Measurements from ENCODE around the gene B3GNT2.
"Not testable (repeated sequence)": the region's sequence is repeated elsewhere in the genome, so short reads cannot be mapped to it uniquely, and the experiment has no call there.

The B3GNT2 gene

DNA sequence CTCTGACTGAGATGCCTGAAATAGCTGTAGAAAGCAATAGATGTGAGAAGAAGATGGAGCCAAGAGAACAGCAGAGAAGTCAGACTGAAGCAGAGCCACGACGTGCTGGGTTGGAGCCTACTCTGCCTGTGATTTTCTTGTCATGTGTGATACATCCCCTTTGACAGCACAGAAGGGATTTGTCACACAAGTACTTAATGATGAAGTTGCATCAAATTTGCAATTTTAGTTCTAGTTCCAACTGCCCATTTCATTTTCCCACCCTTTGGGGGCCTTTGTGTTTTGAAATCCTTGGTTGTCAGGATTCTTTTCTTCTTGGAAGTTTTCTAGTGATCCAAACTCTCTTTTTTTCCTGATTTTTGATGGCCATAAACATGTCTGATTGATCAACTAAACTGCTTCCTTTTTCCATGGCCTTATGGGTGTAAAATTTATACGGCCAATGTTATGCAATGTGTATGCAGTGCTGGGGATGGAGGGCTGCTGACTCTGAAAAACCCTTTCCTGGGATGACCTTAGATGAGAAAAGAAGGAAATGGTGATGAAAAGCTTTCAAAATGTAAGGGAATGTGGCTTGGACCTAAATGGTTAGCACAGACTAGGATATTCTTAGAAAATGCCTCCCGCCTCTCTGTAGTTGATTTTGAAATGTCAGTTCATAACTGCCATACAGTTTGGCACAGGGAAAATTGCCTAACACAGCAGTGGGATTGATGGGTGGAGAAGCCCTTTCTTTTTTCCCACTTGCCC lies 9.6 kb upstream of the B3GNT2 start:
- no peak for DNase-seq

DNA sequence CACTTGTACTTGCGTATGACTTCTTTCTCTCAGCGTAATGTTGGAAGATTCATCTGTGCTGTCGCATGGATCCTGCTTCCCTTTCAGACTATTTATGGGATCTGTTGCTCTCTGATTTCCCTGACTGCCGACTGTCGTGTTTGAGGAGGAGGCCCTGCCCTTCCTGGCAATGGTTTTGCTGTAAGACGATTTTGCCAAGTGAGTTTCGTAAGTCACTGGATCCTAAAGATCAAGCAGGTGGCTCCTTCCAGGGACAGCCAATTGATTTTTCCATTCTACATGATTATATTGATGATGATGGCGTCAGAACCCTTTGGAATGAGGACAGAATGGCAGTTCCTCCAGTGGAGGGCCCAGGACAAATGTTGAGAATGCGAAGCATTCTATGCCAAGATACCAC lies 8.7 kb upstream of the B3GNT2 start:
- DNase-seq, result no peak

DNA sequence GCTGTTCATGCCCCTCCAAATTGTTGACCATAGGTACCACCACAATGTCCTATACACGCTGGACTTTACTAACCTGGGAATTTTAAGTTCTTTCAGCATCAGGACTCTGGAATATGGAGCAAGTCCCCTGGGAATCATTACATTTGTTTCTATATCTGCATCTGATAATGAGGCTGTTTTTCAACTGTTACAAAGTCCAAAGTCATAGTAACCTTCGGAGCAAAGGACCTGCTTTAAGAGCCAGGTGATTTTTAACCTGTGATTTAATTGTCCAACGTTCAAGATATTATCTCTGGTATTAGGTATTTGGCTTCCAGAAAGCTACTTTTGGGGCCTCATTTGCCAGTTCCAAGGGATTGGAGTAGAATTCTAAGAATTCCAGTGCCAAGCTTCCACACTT lies 7.5 kb upstream of the B3GNT2 start:
- DNase-seq, result no peak

DNA sequence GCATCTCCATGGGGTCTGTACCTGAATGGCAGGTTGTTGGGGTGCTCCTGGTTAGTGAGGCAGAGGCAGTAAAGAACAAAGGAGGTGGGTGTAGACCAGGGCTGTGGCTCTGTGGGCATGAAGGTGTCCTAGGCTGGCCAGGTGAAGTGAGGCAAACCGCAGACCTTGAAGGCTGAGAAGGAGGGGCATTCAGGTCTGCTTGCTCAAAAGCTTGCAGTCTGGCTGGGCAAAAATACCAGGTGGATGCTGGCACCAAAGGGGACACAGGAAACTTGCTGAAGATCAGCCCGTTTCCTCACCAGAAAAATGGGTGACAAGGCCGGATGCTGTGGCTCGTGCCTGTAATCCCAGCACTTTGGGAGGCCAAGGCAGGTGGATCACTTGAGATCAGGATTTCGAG lies 6.7 kb upstream of the B3GNT2 start:
- no peak for DNase-seq

DNA sequence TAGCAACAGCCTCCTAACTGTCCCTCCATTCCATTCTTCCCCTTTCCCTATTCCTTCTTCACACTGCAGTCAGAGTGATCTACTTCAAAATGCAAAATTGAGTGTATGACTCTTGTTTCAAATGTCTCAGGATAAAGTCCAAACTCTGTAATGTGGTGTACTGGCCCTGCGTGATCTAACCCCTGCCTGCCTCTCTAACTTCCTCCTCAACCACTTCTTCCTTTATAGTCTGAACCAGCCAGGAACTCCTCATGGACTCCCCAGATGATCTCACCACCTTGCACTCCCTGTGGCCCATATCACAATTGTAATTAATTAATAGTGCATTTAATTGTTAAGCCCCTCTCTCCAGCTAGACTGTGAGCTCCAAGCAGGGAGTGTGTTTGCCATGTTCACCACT lies 3.1 kb upstream of the B3GNT2 start:
- DNase-seq, result peak; percentile 38

DNA sequence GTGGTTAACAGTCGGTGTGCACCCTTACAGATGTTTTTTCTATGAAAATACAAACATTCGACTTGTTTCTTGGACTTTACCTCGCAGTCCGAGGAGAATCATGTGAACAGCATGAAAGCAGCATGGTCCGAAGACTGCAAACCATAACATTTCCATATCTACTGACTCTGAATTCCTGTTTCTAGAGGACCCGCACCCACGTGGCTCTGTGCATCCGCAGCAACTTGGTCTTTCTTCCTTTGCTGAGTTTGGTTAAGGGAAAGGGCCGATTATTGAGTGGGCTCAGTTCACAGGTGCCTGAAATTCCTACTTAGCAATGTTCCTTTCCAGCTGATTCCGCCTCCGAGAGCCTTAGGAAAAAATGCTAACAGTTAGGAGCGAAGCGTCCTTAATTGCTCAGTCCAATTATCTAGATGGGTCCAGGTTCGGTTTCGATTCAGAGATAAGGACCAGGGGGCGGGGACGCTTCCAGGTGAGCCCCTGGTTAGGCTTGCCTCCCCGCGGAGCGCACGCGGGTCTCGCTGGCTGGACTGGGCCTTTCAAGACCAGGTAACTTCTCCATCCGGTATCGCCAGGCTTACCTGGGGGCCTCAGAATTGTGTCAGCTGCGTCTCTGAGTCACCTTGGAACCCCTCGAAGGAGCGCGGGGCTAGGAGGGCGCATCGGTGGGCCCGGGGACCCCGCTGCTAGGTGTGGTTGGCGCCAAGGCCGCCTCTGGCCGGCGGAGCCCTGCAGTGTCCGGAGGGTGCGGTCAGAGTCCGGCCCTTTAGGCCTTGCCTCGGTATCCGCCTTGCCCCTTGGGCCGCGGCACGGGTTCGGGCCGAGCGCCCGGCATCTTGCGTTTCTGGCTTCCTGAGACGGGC lies 1.1 kb upstream of the B3GNT2 start:
- DNase-seq, result peak; percentile 42

DNA sequence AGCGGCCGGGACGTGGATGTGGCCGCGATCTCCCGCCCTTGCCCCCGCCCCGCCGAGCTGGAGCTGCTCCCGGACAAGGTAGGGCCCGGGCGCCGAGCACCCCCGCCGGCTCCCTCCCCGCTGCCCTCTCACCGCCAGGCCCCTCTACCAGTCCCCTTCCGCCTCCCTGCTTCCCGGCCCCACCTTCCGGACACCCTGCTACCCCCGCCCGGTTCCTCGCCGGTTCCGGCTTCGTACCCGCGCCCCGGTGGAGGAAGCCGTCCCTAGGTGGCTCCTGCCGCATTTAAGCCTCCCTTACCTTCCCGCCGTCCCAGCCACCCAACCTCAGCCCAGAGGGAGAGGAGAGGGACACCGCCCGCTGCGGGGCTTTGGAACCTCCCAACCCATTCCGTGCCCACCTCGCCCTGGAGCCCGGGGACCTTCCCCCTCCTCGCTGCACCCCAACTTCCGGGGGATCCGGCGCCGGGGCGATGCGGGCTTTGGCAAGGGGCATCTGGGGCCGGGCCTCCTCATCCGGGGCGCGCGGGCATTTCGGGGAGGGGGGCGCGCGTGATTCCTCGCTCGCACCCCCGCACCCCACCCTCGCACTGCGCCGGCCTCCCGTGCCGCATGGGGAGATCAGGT lies 475 bp downstream of the B3GNT2 start:
- peak; percentile 56 for DNase-seq

DNA sequence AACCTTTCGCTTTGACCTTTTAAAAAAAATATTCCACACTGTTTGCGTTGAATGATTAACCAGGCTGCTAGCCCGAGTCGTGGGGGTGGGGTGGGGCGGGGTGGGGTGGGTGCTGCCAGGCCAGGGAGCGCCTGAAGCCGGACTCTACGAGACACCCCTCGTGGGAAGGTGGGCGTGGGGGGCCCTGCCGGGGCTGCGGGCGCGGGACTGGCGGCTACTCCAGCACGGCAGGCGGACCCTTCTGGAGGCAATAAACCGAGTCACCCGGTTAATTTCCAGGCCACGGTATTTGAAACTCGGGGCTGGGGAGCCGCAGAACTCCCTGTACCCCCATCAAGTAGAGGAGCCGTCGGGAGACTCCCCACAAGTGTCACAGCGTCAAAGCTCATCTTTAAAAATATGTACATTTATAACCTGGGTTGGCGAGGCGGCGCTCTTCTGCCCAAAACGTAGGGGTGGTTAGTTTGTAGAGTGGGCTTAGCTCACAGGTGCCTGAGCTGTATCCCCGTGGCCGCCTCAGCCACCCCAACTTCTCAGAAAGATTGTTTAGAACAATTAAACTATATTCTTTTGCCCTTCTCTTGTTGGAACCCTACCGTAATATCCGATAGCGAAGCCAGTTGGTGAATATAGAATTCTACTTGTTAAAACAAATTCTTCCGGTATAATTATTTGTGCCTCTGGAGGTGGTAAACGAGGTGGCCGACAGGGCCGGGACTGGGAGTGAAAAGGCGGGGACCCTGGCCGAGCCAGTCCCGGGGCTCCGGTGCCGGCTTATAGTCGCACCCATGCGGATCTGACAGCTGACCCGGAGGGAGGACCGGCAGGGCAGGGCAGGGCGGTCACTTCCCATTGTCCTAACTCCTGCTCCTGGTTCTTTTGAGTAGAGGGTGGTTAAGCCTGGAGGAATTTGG lies 1.4 kb downstream of the B3GNT2 start:
- DNase-seq, result peak; percentile 66

DNA sequence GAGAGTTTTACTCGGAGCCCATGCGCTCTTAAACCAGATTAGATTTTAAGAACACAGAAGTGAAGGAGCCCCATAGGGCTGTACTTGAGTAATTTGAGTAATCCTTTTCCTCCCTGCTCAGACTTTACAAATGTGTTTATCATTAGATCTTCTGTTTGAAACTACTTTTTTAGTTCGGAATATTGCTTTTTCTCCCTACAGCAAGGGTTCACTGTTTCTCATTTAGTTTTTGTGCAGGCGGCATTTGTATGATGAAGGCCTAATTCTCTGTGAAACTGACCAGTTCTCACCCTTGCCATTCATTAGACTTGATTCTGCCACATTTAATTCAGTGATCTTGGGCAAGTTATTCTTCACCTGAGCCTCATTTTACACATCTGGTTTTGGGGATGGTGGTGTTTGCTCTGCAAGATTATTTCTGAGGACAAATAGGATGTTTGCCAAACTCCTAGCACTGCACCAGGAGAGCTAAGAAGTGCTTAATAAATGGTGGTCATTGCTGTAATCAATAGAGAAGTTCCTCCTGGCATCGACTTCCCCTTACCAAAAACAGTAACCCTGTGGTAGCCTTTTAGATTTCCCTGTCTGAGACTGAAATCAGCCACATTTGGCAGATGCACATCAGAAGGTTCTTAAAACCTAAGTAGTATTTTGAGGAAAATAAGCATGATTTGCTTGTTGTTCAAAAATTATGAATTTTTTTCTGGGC lies 2.2 kb downstream of the B3GNT2 start:
- DNase-seq, result peak; percentile 55

DNA sequence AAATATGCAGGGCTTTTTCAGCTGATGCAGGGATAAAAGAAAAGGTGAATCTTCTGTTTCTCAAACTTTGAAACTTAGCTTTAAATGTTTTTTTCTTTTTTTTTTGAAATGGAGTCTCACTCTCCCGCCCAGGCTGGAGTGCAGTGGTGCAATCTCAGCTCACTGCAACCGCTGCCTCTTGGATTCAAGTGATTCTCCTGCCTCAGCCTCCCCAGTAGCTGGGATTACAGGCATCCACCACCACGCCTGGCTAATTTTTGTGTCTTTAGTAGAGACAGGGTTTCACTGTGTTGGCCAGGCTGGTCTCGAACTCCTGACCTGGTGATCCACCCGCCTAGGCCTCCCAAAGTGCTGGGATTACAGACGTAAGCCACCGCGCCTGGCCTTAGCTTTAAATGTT lies 2.9 kb downstream of the B3GNT2 start:
- not testable (repeated sequence) for DNase-seq

DNA sequence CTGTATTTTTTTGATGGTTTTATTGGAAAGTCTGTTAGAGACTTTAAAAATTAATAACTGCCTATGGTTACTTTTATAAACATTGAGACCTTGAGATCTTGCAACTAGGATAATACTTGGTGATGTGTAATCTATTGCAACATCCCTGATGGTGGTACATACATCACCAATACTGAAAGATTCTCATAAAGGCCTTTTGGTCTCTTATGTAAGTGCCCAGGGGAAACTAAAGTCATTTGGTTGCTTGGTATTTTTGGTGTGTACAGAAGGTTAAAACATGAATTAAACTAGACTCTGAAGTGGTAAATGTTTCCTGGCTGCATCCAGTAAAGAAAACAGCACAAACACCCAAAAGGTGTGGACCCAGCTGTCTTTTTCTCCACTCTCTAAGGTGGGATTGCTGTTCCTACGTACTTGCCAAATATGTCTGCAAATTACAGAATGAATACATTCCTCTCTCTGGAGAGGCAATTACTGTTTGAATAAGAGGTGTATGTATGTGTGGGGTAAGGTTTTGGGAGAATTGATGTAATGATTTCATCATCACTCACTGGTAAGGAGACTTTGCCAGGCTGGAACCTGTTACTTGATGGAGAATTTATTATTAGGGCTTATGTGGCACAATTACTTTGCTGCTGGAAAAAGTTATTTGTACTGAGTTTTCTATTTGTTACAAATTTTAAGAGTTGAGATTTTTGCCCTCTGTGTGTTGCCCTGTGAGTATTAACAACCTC lies 3.6 kb downstream of the B3GNT2 start:
- peak; percentile 50 for DNase-seq

DNA sequence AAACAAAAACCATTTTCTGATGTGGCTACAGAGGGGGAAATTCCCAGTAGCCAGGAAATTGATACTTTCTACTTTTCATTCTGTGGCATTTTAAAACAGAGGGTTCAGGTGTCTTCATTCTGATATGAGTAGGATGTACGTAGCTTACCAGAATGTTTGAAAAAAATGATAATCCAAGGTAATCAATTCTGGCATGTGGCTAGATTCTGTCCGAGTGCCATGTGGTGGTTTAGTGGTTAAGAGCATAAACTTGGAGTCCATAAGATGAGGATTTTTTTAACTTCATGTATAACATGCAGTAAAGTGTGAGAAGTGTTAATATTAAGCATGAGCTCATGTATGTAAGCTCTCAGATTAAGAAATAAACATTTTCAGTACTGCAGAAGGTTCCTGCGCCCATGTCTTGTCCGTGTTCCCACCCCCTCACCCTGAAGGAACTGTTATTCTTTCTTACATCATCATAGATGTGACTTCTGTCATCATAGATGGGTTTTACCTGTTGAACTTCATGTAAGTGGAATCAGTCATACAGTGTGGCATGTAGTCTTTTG lies 4.5 kb downstream of the B3GNT2 start:
- DNase-seq, result peak; percentile 40

DNA sequence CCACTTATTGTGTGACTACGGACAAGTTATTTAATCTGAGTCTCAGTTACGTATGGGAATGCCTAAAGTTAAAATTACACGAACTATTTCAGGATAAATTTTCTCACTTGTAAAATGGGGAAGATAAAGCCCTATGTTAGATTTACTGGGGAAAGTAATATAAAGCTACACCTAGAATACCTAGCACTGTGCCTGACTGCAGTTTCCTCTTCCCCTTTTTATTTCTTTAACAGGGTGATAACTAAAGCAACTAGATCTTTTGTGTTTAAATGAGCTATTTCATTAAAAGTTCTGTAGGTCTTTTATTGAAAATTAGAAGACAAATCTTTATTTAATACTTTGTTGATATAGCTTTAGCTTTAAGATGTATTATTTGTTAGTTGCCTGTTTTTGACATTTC lies 5.0 kb downstream of the B3GNT2 start:
- no peak for DNase-seq

DNA sequence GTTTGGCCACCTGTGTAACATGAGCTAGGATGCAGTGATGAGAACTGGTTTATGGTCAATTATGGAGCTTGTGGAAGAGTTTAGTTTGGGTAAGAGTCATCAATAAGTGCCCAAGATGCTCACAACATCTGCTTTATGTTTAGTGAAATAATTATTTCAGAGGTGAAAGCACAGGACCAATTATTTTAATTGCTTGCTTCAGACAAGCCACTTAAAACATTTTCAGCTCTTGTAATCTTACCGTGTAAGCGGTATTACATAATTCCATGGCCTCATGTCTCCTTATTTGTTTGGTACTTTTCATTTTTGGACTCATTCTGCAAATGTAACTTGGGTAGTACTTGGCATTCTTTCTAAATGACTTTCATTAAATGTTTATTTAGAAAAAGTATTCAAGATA lies 5.4 kb downstream of the B3GNT2 start:
- DNase-seq, result no peak

DNA sequence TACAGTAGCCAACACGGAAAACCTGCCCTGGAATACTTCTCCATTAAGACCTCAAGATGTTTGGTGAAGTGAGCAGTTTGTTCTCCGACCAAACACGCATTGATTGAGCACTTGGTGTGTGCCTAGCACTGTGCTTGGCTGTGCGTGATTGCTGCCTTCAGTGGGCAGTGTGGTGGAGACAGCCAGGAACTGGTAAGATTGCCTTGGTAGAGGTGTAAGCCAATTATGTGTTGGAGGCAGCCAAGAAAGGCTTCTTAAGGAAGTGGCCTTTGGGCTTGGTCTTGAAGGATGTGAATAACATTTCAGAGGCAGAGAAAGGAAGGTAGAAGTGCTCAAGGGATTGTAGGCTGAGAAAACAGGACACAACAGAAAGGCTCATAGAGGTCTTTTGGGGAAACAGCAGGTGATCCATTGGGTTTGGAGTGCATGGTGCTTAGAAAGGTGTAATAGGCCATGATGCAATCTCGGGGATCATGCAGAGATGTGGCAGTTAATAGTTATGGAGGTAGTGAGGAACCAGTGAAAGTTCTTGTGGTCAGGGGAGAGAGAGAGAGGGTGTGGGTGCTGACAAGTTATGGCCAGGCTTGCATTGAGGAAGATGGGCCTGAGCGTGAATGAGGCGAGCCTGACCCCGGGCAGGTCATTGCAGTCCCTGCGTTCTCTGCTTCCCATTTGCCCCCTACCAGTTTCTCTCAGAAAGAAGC lies 6.3 kb downstream of the B3GNT2 start:
- peak; percentile 44 for DNase-seq

DNA sequence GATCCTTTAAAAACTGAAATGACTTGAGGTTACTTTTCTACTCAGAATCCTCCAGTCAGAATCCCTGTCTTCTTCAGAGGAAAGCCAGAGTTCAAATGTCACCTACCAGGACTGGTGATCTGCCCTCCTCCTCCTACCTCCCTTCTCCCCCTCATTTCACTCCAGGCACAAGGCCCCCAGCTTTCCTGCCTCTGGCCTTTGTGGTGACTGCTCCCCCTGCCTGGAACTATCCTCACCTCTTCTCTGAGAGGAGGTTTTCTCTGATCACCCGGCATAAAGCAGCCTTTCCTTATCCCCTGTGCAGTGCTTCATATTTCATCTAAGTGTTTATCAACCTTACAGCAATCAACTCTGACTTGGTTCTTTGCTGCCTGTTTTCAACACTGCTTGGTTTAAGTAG lies 6.8 kb downstream of the B3GNT2 start:
- DNase-seq, result no peak

DNA sequence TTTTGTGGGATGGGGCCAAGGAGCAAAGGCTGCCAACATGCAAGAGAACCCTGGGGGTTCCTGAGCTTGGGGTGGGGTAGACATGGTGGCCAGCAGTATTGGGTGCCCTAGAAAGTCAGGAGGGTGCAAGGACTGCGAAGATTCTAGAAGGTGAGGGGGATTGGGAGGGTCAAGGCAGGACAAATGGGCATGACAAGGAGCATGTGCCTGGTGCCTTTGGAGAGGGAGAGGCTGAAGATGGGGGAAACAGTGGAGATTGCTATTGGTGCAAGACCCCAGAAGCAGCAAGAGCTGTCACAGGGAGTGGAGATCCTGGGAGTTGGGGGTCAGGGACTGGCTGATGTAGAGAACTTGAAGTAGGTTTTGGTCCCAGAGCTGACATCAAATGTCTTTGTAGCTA lies 7.5 kb downstream of the B3GNT2 start:
- no peak for DNase-seq

DNA sequence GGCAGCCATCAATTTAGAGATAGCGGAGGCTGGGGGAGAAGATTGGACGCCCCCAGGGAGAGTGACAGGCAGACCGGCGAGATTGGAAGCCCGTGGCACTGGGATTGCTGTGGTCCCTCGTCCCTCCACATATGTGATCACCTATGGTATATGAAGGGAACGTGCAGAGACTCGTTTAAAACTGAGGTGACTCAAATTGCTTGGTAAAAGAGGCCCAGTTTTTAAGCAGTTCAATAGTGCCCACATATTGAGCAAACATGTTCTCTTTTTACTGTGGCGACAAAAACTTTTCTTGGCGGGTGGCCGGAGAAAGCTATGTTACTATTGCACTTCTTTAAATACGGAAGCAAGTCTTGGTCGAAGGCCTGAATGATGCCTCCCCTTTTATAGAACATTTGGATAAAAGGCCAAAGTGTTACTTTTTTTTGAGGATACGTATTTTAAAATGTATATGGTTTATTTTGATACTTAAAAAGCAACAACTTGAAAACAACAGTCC lies 9.1 kb downstream of the B3GNT2 start:
- no peak for DNase-seq

DNA sequence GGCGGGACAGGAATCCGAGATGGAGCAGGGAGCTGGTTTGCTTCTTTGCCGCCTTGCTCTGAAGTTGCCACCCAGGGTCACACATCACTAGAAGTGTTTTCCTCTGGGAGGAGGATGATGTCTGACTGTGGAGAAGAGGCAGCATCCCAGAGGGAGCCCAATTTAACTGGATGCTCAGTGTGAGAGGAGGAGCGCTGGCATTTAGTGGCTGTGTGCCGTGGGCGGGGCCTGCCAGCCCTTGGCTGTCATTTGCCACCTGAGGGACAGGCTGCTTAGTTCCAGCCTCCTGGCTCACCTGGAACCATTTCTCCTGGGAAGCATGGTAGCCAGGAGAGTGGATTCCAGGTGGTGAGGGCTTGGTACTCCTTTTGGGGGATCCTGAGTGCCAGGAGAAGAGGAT lies 9.6 kb downstream of the B3GNT2 start:
- DNase-seq, result no peak

DNA sequence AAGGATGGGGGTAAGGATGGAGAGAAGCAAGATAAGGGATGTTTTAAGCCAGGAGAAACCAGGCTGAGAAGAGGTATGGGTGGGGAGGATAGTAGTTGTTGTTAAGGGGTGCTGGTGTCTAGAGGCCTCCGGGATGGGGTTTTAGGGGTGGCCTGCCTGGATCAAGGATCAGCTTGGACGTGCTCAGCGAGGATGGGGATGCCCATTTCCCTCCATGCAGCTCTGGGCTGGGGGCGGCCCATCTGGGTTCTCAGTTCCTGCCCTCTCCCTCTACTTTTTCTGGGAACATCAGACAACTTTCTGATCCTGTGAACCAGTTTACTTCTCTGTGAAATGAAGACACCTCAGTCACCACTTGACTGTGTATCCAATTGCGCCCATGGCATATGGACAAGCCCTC lies 10.1 kb downstream of the B3GNT2 start:
- no peak for DNase-seq

Data from hematopoietic multipotent progenitor cell treated with erythropoietin and hydrocortisone succinate and interleukin-3 and kit ligand, for 6 days (in vitro differentiated cells).